ENCODE results near the gene SRL.
"Not testable (repeated sequence)": the region's sequence is repeated elsewhere in the genome, so short reads cannot be mapped to it uniquely, and the experiment has no call there.

Gene SRL

GRCh38 chr16:4257646-4258556, 16.0 kb upstream of the SRL start:
- DNase-seq = no peak

DNA sequence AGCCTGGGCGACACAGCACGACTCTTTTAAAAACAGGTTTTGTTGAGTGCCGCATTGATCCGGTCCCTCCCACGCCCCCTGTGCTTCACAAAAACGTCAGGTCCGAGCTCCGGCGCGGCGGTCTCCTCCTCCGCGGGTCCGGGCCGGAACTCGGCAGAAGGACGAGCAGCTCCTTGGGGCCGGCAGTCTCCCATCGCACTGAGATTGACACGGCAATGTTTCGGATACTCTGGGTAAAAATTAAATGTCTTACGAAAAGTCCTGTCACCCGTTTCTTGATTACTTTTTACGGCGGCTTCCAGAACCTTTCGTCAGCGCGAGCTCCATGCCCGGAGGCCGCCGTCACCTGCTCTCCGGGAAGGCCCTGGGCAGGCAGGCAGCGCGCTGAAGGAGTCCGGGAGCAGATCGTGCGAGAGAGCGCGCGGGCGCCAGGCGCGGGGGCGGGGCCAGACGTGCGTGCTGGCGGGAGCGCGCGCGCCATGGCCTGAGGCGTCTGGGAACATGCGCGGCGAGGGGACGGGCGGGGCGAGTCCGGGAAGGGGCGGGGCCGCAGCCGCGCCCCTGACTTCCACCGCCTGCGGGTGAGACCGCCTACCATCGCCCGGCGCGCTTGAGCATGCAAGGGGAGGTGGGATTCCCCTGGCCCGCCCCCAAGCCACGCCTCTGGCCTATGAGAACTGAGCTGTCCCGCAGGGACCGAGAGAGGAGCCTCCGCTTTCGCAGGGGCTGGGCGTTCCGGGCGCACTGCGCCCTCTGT, 11.7 kb upstream of the SRL start:
- peak; percentile 87 for DNase-seq

DNA sequence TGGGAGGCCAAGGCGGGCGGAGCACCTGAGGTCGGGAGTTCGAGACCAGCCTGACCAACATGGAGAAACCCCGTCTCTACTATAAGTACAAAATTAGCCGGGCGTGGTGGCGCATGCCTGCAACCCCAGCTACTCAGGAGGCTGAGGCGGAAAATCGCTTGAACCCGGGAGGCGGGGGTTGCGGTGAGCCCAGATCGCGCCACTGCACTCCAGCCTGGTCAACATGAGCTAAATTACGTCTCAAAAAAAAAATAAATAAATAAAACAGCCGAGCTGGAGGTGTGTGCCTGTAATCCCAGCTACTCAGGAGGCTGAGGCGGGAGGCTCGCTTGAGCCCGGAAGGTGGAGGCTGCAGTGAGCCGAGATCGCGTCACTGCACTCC, 11.1 kb upstream of the SRL start:
- DNase-seq = not testable (repeated sequence)

DNA sequence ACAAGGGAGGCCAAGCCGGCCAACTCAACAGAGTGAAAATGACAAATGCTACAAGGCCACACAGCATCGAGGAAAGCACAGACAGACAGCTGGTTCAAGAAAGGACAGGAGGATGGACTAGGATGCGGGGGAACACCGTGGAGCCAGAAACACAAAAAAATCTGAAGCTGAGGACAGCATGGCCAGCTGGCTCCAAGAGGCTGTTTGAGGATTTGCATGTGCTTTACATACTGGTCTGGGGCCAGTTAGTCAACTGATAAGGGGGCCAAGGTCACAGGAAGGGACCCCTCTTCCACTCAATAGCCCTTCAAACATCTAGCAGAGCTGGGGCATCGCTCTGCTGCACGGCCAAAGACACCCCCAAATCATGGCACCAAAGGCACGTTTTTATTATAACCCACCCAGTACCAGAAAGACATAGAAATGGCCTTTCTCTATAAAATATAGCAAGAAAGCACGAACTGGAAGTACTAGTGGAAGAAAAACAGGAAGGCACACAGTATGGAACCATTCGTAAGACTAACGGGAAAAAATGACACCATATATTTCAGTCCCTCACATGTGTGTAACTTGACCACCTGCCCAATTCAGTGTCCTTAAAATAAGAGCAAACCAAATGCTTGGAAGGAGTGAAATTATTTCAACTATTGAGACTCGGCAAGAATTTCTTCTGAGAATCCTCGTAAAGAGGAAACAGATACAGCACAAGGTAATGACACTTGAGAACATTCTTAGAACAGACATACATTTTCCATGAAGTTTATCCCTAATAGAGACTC, 7.8 kb upstream of the SRL start:
- no peak for DNase-seq

DNA sequence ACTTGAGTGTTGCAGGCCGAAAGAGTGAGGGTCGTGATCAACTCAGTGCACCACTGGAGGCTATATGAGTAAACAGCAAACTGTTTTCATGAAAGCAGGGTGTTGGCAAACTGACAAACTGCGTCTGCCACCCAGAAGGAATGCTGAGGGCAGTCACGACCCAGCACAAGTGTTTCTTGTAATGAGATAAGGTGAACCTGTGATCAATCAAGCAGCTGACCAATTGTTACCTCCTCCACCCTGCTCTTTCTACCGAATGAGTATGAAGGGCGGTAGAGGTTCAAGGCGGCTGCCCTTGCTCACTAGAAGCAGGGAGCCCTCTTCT, 5.5 kb upstream of the SRL start:
- no peak for DNase-seq

GRCh38 chr16:4246777-4247459, 5.0 kb upstream of the SRL start:
- DNase-seq = no peak

GRCh38 chr16:4245077-4245791, 3.4 kb upstream of the SRL start:
- no peak for DNase-seq

GRCh38 chr16:4244254-4245076, 2.6 kb upstream of the SRL start:
- DNase-seq = peak; percentile 11

DNA sequence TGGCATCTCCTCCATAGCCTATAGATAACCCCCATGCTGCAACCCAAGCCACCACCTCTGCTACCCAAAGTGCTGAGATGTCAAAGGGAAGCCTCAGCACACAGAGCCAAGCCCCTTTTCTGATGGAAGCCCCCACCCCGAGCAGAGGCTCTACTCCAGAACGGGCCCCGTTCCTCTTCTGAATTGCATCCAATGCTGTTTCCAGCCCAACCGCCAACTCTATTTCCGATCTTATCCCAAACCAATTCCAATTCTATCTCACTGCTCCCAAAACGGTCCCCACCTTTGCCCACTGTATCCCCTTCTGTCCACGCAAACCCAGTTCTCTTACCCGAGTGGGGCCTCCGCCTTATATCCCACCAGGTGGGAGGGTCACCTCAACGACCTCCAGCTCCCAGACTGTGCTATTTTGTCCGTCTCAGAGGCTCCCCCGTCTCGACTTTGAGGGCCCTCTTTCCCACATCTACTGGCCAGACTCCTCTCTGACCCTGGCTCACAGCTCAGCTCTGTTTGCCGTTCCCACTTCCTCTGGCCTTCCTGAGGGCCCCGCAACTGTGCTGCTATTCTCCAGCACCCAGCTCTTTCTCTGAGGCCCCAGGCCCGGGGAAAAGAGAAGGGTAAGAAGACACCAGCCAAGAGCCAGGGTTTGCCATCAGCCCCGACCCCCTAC, 487 bp downstream of the SRL start:
- no peak for DNase-seq

DNA sequence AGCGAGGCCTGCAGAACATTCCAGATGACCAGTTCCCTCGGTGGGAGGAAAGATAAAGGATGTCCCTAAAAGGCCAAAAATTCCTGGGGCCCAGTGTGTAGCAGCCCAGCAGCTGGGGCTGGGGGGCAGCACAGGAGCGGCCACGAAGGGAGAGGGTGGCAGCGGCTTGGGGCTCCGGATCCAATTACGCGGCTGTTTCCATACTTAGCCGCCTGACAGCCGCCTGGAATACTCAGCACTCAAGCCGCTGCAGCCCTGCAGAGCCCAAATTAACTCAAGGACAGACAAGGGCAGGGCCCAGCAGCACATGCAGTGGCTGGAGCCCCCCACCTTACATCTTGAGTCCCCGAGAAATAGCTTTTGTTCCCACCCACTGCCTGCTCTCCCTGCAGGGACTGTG, 1.3 kb downstream of the SRL start:
- no peak for DNase-seq

DNA sequence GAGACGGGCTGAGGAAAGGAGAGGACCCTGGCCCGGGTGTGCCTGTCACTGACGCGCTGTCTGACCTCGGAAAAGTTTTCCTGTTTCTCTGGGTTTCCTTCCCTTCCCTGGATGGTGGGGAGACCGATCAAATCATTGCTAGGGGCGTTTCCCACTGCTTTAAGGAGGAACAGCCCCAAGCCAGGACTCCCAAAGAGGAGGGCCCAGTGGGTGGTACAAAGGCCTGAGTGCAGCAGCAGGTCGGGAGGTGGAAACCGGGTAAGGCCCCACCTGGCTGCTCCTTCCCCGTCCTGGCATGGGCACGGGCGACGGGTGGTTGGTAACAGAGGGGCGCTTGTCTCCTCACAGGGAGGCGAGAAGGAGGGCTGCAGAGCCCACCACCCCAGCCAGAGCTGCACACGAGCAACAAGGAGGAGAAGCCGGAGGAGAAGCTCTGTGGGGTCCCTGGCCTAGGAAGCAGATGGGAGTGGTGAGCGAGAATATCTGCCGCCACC, 2.2 kb downstream of the SRL start:
- DNase-seq = no peak

GRCh38 chr16:4239020-4239419, 2.9 kb downstream of the SRL start:
- DNase-seq = no peak

DNA sequence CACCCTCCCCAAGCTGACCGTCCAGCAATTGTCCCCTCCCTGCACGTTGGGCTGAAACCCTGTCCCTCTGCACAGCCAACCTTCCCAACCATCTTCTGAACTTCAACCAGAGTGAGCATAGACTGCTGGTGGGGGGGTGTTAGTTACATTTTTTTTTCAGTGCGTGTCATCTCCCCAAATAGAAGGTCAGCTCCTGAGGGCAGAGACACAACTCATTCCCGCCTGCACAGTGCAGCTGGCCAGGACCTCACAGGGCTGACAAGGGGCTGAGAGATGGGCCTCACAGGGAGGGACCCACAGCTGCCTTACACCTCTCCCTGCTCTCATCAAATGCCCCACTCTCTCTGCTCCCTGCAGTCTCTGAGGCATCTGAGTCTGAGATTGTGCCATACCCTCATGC, 8.4 kb downstream of the SRL start:
- DNase-seq = no peak

DNA sequence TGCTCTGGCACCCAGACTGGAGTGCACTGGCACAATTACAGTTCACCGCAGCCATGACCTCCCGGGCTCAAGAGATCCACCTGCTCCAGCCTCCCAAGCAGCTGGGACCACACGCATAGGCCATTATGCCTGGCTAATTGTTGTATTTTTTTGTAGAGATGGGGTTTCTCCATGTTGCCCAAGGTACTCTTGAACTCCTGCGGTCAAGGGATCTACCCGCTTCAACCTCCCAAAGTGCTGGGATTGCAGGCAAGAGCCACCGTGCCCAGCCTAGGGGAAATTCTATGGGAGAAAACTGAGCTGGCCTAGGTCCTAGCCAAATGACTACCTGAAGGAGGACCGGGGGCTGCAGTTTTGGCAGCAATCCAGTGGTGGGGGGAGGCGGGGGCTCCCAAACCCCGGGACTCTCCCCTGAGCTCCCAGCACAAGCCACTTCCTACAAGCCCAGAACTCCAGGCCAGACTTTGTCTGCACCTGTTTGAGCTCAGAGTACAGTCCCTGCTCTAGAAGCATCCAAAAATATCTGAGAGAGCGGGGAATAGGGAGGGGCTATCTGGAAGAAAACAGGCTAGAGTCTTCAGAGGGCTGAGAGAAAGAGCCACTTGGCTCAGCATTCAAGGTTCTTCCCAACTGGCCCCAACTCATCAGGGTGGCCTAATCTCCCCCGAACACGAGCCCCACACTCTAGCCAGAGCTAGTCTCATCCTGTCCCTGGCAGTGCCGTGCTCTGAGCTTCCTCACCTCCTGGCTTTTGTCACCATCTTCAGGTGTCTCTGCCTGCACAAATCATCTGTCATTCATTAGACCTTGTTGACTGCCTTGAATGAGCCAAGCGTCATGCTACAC, 9.1 kb downstream of the SRL start:
- no peak for DNase-seq

- no peak for DNase-seq
Observed at GRCh38 chr16:4231886-4232285, 10.0 kb downstream of the SRL start.

GRCh38 chr16:4231367-4231766, 10.5 kb downstream of the SRL start:
- no peak for DNase-seq

DNA sequence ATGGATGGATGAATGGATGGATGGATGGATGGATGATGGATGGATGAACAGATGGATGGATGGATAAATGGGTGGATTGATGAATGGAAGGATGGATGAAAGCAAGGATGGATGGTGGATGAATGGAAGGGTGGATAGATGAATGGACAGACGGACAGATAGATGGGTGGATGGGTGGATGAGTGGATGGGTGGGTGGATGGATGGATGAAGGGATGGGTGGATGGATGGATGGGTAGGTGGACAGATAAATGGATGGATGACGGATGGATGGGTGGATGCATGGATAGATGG, 14.9 kb downstream of the SRL start:
- DNase-seq = no peak

DNA sequence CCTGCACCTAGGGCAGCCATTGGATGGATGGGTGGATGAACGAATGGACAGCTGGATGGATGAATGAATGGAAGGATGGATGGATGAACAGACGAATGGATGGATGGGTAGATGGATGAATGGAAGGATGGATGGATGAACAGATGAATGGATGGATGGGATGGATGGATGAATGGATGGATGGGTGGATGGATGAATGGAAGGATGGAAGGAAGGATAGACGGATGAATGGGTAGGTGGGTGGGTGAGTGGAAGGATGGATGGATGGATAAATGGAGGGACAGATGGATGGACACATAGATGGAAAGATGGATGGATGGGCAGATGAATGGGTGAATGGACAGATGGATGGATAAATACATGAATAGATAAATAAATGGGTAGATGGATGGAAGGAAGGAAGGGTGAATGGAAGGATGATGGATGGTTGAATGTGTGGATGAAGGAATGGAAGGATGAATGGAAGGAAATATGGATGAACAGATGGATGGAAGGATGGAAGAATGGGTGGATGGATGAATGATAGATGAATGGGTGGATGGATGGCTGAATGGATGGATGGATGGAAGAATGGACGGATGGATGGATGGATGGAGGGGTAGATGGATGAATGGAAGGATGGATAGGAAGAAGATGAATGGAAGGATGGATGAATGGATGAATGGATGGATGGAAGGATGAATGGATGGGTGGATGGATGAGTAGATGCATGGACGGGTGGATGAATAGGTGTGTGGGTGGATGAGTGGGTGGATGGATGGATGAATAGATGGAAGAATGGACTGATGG, 15.4 kb downstream of the SRL start:
- no peak for DNase-seq

GRCh38 chr16:4225075-4225474, 16.8 kb downstream of the SRL start:
- DNase-seq = no peak
